D721Med (cell line): ENCODE results near the gene TLE5.
"Not testable (repeated sequence)": the region's sequence is repeated elsewhere in the genome, so short reads cannot be mapped to it uniquely, and the experiment has no call there.

Experiments used
- DNase-seq: peaks from one replicate; pipeline ENCODE4 v3.0.0; 2011; ENCODE audit warnings: low spot score; ENCODE audit not compliant: insufficient read length
- FAIRE-seq: peaks from 2 replicates; lab custom pipeline; 2011; peaks lifted over from hg19 to GRCh38; lab: Jason Lieb, UNC
- TF ChIP-seq, protein P1 (sequence below): IDR thresholded peaks from 2 replicates; pipeline ENCODE4 v1.5.1; 2012; ENCODE audit warnings: mild to moderate bottlenecking, control low read depth; ENCODE audit not compliant: insufficient read depth; ENCODE audit errors: missing control alignments

Gene TLE5

DNA sequence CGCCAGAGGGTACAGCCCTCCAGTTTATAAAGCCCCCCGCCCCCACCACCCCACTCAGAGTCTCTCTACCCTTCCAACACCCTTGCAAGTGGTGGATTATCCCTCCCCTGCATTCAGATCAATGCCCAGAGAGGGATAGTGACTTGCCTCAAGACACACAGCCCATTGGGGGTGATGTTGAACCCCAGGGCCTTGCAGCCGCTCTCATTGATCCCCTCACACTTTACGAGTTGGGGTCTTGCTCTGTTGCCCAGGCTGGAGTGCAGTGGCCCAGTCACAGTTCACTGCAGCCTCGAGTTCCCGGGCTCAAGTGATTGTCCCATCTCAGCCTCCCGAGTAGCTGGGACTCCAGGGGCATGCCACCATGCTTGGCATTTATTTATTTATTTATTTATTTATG, 44.4 kb downstream of the TLE5 start:
- FAIRE-seq: no peak
- TF ChIP-seq, protein P1, sequence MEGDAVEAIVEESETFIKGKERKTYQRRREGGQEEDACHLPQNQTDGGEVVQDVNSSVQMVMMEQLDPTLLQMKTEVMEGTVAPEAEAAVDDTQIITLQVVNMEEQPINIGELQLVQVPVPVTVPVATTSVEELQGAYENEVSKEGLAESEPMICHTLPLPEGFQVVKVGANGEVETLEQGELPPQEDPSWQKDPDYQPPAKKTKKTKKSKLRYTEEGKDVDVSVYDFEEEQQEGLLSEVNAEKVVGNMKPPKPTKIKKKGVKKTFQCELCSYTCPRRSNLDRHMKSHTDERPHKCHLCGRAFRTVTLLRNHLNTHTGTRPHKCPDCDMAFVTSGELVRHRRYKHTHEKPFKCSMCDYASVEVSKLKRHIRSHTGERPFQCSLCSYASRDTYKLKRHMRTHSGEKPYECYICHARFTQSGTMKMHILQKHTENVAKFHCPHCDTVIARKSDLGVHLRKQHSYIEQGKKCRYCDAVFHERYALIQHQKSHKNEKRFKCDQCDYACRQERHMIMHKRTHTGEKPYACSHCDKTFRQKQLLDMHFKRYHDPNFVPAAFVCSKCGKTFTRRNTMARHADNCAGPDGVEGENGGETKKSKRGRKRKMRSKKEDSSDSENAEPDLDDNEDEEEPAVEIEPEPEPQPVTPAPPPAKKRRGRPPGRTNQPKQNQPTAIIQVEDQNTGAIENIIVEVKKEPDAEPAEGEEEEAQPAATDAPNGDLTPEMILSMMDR: no peak
- DNase-seq: no peak

DNA sequence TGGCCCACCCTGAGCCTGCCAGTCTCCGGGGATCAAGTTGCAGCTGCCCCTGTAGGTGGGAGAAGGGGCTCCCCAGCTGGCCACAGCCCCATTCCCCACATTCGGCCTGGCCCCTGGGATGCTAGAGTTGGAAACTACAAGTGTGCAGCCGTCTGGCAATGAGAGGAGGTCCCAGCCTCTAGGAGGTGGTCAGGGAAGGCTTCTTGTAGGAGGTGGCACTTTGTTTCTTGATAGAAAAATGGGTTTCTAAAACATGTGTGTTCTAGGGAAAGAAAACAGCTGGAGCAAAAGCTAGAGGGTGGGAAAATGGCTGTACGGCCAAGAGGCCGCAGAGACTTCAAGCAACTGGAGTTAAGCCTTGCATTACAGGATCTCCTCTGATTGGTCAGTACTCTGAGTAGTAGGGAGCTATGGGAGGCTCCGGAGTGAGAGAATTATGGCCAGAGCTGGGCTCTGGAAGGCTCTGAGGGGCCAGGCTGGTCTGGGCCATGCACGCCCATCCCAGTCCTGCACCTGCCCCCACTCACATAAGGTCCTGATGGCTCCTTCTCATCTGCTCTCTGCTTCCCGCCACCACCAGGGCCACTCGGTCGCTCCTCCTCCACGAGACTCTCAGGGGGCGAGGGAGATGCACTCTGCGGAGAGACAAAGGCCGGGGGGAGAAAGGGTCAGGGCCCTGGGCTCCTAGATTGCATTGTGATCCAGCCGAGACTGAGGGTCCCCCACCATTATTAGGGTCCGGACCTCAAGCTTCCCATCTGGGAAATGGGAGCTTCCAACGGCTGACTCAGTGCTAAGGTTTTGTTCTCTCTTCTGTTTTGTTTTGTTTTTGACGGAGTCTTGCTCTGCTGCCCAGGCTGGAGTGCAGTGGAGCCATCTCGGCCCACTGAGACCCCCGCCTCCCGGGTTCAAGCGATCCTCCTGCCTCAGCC, 46.9 kb downstream of the TLE5 start:
- FAIRE-seq: no peak

DNA sequence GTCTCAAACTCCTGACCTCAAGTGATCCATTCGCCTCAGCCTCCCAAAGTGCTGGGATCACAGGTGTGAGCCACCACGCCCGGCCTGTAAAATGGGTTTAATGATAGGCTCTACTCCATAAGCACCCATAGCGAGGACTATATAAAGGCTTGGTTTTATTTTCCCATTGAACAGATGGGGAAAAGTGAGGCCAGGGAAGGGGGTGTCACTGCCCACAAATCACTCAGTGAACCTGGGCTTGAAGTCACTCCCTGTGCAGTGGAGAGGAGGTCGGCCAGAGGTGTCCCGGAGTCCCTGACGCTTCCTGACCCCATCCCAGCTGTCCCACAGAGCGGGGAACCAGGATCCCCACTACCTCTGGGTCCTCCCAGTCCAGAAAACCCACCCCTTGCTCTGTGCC, 48.2 kb downstream of the TLE5 start:
- TF ChIP-seq, protein P1: no peak
- FAIRE-seq (no peak), DNase-seq (no peak)

More for the DNA sequence above, 46.9 kb downstream of the TLE5 start:
- TF ChIP-seq, protein P1: no peak
- no peak for DNase-seq

DNA sequence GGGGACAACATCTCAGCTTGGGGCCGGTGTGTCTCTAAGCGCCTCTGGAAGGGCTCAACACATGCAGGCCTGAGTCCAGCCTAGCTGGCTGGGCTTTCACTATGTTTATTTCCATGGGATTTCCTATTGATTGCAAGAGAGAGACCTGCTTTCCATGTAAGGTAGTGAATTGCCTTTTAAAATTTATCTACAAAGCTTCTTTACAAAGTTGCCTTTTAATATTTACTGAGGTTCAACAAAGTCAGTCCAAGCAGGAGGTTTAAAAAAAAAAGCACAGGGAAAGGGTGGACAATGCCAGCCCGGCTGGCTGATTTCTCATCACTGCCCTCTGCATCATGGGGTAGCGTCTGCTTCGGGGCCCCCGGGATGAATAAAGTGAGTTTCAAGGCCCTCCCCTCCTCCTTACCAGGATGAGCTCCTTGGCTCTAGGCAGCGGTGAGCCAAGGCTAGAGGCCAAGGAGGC, 49.0 kb downstream of the TLE5 start:
- FAIRE-seq (no peak), DNase-seq (no peak)
- TF ChIP-seq, protein P1: no peak

DNA sequence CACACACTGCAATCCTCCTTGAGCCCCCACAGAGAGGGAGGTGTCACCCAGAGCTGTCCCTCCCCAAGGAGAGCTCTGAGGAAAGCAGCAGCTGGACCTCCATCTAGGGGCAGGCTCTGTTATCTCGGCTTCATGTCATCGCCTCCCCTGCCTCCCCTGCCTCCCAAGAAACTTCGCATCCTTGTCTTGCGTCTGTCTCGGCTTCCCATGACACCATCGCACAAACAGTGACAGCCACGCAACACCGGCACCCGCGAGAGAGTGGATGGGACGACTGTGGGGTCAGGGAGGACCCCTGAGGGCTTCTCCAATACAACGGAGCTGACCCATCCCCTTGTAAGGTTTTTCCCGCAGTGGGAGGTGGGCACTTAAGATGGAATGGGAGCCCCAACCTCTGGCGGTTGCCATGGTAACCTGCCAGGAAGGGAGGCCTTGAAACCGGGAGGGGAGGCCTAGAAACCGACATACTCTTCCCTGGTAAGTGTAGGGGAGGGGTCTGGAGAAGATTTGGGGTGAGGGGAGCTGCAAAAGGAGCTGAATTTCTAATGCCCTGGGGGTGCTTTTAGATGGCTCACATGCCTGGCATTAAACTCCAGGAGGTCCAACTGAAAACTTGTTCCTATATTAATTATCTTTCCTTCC, 49.6 kb downstream of the TLE5 start:
- DNase-seq (no peak), FAIRE-seq (no peak)
- TF ChIP-seq, protein P1: no peak

DNA sequence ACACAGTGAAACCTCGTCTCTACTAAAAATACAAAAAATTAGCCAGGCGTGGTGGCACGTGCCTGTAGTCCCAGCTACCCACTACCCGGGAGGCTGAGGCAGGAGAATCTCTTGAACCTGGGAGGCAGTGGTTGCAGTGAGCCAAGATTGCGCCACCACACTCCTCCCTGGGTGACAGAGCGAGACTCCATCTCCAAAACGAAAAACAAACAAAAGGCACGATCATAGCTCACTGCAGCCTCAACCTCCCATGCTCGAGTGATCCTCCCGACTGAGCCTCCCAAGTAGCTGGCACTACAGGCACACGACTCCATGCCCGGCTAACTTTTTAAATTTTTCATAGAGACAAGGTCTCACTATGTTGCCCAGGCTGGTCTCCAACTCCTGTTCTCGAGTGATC, 50.2 kb downstream of the TLE5 start:
- not testable (repeated sequence) for DNase-seq, FAIRE-seq

DNA sequence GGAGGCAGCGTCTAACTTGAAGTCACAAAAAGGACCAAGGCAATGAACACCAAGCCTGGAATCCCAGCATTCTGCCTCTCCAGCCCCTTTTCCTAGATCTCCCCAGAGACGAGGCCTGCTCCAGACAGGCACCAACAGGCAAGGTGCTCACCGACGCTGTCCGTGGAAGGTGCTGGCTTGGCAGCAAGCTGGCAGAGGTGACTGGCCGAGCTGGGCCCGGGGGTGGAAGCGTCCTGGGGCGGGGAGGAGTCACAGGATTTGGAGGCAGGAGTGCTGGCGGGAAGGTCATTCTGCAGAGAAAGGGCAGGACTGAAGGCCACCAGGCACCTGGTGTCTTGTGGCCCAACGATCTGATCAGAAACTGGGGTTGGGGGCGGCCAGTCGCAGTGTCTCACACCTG, 51.4 kb downstream of the TLE5 start:
- FAIRE-seq (no peak), DNase-seq (no peak)
- TF ChIP-seq, protein P1: no peak
